HG03064 (cell line): ENCODE measurements around the gene GDPD5.

Experiments
- ATAC-seq: cut with Tn5 transposase; IDR thresholded peaks from one replicate; pipeline ENCODE4 v1.9.1; 2021; ENCODE audit warnings: low read depth; ENCODE audit not compliant: unreplicated experiment

Gene GDPD5

DNA sequence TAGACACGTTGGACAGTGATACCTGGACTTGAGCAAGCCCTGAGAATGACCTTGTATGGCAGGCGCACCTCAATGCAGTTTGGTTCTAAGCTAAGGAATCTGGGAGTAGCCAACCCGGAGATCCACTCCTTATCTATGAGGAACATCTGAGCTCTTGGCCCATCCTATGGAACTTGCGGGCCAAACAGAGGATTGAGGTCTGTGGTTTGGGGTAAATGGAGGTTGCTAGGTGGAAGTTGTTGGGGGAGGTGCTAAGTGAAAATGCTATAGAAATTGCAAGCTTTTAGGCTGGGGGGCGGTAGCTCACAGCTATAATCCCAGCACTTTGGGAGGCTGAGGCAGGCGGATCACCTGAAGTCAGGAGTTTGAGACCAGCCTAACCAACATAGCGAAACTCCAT, 8.9 kb downstream of the GDPD5 start:
- ATAC-seq: no peak

DNA sequence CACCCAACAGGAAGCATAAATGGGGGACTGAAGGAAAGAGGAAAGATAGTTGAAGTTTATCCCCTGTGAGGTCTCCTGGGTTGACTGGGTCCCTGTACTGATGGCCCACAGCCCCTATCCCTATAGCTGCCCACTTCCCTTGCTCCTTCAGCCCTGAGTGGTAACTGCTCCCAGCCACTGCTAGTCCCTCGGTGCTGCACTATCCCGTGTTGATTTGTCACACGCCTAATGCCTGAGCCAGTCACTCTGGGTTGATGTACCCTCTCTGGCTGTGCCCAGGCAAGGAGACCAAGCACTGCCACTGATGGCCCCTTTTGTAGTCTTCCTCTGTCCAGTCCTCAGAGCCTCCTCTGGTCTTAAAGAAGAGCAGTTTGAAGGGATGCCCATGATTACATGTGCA, 9.6 kb downstream of the GDPD5 start:
- no peak for ATAC-seq

DNA sequence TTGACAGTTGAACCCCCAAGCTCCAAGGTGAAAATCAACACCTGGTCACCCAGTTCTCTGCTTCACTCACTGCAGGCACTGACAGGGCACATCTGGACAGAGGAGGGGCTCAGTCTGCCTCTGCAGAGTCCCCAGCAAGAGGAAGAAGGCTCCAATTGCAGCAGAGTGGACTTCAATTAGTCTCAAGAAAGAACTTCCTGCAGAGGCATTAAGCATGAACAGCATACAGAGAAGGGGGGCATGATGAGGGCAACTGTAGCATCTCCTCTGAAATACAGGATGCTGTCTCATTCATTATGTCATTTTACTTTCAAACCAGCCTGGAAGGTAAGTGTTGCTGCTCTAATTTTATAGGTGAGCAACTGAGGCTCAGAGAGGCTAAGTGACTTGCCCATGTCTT, 11.1 kb downstream of the GDPD5 start:
- no peak for ATAC-seq

DNA sequence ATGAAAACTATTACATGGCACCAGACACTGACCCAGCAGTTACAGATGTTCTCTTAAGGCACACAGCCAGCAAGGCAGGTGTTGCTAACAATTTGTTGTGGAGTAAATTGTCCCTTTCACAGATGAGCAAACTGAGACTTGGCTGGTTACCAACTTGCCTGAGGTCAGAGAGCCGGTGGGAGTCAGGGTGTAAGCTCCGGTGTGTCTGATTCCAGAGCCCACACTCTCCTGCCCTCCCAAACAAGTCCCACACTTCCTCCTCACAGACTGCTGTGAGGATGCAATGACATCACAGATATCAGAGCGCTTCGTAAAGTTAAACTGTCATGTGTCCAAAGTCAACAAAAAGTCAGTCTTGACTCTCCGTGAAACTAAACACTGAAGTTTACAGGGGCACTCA, 12.5 kb downstream of the GDPD5 start:
- no peak for ATAC-seq

DNA sequence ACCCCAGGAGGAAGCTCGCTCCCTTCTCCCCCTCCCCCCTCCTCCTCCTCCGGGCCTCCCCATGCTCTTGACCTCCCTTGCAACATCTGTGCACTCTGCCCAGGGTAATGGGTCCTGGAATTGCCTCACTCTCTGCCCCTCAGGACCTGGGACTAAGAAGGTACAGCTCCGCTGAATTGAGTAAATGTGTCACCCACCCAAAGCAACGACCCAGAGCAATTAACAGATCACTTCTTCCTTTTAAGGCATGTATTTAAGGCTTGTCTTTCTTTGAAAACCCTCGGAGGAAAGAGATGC, 15.1 kb downstream of the GDPD5 start:
- ATAC-seq: no peak

DNA sequence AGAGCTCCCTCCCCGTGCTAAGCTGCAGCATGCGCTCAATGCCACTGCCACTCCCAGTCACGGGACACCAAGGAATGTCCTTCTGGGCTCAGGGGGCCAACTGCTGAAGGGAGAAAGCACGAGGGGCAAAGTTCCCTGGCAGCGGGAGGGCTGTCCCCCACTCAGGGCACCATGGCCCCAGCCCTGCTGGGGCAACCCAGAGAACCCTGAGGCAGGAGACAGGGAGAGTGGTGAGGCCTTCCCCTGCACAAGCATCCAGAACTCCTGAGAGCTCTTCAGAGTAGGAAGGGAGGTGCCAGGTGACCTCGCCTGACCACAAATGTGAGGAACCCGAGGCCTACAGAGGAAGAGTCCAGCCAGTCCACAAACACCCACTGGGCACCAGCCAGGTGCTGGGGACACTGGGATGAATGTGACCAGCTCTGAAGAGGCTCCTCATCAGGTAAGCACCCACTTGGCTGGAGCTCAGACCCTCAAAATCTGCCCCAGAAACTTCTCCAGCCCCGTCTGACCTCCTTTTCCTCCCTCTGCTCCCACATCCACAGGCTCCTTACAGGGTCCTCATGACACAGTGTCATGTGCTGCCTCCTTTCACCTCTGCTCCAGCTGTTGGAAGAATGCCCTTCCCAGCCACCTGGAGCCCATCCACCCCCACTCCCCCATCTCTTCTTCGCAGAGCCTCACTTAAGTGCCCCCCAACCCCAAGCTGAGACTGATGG, 15.6 kb downstream of the GDPD5 start:
- ATAC-seq: no peak

DNA sequence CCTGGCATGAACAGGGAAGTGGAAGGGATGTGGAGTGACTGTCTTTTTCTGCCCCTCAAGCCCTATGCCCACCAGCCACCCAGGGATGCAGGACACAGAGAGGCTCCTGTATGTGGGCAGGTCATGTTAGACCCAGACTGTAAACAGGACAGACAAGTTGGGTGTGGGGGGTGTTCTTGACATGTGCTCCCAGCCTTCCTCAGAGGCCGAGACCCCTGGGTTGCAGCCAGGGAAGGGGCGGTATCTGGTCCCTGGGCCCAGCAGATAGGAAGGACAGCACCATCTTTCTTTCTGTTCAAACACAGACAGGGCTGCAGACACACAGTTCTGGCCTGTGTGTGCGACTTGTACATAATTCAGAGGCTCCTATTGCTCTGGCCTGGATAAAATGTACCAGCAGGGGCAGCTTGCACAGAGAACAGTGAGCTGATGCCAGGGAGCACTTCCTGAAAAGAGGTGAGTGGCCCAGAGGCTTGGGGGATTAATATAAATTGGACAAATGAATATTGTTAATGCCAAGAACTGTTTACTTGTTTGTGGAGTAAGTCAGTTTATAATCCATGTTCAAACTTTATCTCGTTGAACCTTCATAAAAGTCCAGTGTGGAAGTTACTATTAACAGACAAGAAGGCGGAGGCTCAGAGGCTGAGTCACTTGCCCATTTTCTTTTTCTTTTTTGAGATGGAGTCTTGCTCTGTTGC, 16.6 kb downstream of the GDPD5 start:
- no peak for ATAC-seq

DNA sequence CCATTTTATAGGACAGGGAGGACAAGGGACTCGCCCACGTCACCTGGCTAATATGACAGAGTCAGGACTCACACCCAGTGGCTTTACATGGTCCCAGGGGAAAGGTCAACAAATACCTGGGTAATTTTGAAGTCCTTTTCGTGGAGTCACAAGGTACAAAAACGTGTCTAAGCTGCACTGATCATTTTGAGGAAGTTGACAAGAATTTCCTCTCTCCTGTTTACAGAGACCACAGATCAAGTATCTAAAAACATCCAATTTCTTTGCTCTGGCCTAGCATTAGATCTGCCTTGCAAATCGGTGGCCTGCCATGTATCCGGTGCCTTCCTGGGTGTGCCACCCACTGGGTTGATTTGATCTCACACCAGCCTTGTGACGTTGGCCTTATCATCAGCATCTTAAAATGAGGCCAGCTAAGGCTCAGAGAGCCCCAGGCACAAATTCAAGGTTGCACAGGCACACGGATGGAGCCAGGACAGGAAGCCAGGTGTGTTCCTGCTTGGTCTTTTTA, 17.6 kb downstream of the GDPD5 start:
- no peak for ATAC-seq

DNA sequence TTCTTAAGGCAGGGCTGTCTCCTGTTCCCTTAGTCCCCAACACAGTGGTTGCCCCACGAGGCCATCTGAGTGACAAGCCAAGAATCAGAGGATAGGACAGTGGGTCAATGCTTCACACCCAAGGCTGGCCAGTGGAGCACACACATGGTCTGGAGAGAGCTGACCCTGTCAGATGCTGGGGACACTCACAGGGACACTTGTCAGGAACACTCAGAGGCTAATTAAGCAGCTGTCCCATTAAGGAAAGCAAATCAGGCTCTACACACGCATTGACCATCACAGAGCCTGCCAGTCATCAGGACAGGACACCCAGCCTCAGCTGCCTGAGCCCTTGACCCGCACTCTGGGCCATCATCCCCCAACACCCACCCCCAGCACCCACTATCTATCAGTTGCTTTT, 18.2 kb downstream of the GDPD5 start:
- no peak for ATAC-seq

DNA sequence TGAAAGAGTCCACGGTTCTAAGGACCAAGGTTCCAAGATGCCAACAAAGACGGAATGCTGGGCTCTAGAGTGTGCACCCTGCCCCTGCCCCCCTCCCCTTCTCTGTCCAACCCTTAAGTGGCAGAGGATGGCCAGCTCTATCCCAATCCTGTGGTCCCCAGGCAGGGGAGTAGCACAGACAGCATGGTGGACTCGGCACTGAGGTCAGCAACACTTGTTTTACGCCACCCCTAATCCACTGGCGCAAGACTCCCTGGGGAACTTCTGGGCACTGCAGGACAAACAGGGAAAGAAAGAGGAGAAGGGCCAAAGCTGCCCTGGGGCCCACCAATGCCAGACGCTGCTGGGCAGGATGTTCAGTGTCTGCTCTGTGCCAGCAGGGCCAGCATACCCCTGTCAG, 18.9 kb downstream of the GDPD5 start:
- no peak for ATAC-seq

DNA sequence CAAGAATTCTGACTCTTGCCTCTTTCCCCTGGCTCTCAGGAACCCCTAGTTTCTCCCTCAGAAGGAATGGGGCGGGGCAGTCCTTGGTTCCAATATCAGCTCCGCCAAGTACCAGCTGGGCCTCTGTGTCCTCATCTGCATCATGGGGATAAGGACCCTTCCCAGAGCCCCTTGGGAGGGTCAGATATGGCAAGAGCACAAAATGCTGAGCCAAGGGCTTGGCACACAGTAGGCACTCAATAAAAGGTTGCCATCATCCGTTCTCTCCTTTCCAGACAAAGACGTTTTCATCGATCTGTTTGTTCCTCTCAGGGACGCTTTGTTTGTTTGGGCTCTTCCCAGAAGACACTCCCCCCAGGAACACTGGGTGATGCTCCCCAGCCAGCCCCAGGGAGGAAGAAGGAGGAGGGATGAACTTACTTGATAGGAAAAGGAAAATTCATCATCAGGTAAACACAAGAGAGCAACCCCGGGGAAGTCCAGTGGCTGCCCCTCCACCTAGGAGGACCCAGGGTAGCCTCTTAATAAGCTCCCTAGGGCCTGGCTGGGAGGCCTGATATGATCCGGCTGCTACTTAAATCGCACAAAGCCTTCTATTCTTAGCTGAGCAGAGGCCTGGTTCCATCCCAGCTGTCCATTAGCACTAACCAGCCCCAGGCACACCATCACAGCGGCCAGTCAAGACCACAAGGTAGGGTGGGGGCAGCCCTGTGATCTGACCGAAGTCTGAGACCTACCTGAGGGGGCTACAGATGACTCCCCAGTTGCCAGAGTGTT, 19.6 kb downstream of the GDPD5 start:
- ATAC-seq: no peak

DNA sequence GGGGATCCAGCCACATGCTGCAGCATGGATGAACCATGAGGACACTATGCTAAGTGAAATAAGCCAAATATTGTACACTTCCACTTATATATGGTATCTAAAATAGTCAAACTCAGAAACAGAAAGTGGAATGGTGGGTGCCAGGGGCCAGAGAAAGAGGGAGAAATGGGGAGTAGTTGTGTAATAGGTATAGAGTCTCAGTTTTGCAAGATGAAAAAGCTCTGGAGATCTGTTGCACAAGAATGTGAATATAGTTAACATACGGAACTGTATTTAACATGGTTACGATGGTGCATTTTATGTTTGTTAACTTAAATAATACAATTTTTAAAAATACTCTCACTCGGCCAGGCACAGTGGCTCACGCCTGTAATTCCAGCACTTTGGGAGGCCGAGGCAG, 21.2 kb downstream of the GDPD5 start:
- no peak for ATAC-seq

DNA sequence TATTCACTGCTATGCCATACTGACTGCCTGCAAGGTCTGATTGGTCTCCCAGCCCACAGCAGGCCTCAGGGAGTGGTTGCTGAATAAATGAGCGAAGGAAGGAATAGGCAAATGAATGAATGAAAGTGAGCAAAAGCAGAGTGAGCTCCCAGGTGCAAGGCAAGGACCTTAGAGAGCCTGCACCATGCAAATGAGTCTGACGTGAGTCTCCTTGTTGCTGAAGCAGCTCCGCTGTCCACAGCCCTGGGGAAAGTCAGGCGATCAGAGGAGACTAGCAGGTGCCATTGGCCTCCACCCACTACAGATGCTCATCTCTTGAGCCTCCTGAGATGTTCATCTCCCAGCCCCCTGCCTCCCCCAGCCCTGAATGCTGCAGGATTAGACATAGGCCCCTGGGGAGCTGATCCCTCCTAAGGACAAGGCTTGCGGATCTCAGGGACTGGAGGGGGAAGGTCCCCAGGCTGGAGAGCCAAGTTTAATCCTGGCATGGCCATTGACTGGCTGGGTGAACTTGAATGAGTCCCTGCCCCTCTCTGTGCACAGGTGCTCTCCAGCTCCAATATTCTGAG, 22.1 kb downstream of the GDPD5 start:
- ATAC-seq: no peak

DNA sequence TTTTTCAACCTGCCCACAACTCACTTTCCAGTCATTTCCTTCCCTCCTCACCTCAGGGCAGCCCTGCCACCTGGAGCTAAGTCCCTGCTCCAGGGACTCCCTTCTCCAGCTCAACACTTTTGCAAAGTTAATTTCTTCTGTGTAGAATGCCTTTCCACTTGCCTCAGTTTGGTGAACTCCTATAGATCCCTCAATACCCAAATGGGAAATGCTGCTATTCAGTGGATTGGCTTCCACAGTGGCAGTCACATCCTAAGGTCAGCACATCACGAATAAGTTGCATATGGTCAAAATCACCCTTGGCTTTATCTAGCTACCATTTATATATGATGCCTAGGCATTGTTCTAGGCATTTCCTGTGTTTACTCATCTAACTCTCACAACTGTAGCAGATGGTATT, 23.6 kb downstream of the GDPD5 start:
- no peak for ATAC-seq

DNA sequence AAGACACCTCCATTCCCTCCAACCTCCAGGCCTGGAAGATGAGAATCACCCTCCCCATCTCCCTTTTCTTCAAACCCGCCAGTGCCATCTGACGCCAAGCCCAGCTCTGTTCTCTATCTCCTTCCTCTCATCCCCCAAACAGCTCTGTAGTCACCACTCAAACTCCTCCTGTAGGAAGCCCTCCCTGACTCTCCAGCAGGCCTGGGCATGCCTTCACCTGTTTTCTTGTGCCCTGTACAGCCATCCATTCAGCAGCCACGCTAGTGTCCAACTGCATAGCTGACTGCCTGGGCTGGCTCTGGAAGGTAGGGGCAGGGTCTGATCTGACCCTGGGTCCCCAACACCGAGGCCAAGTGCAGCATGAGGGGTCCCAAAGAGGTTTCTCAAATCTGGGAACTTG, 25.0 kb downstream of the GDPD5 start:
- no peak for ATAC-seq

DNA sequence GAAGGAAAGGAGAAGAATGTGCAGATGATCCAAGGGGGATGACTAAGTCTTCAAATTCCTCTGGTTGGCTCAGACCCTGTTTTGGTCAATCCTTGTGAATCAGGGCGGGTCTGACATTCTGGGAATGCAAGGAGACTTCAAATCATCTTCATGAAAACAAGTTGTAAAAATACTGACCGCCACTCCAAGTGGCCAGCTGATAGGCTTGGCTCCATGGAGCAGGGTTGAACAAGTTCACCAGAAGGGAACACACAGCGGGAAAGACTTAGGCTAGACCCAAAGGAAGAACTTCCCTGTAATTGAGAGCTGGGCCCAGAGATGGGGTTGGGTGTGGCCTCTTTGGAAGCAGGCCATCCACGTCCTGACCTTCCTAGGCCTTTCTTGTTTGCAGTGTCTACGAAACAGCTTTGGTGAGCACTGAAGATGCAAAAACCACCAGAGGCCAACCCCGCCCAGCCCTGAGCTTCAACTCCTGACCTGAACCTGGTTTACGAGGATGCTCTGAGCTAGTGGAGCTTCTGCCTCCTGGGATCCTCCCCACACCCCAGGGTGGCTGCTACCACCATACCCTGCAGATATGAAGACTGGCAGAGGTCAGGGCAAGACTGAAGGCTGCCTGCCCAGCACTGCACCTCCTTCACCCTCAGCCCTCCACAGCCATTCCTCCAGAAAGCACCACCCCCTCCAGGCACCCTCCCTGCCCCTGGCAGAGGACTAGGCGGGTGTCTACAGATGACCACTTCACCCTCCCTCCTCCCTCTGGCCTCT, 26.1 kb downstream of the GDPD5 start:
- no peak for ATAC-seq

DNA sequence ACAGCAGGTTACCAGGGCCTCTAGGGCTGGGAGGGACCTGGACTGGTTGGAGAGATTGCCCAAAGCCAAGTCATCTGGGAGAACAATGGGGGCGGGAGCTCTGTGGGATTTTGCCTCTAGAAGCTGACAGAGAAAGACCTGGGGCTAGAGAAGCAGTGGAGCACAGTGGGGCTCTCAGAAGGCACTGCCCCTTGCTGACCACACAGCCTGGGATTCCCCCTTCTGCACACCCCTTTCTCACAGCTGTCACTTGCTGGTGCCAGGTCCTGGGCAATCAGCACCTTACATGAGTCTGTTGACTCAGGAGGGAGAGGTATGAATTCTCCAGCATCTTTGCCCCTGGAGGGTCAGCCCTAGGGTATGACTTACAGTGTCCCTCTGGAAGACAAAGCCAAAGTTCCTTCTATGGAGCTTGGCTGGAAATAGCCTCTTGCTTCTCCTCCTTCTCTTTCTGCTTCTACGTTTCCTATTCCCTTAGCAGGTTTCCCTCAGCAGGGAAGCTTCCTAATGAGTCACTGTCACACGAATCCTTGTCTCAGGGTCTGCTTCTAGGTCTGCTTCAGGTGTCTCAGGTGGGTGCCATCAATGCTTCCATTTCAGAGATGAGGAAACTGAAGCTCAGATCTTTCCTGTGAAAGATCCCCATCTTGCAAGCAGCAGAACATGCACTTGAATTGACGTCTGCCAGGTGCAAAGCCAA, 27.0 kb downstream of the GDPD5 start:
- no peak for ATAC-seq

DNA sequence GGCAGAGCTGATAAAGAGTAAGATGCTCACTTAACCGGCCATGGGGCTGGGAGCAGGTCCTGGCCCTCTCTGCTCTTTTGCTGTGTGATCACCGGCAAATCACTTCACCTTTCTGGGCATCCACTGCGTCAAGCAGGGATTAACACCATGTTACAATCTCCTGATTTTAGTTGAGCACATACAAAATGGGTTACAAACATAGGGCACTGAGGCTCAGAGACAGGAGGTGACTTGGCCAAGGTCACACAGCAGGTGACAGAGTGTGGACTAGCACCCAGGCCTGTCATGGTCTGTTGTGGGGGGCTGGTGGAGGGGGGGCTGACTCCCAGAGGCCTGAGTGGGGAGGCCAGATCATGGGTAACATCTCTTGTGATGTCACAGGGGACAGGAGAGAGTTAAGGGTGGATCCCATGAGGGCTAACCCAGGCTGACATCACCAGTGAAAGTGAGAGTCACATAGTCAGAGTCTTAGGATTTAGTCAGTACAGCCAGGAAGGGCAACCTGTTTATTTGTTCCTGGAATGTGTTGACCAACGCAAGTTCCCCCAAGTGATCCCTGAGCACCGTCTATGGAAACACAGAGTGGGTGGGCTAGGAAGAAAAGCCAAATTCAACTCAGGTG, 27.8 kb downstream of the GDPD5 start:
- ATAC-seq: no peak

DNA sequence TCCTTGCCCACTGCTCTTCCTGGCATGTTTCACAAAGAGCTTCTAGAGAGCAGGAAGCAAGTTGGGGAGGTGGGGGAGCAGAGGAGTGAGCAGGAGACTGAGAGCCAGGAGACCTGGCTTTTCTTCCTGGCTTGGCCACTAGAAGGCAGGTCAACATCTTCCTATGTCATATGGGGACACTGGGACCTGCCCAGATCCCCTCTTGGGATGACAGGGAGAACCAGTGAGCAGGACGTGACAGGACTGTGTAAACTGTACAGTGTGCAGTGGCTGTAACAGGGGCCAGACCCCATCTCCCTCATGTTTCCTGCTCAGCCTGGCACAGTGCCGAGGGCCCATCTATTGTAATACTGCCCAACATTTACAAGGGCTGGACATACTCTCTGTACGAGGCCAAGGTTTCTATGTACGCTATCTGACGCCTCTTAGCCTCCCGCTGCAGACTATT, 29.4 kb downstream of the GDPD5 start:
- ATAC-seq: no peak
